Fibroblast of skin of abdomen (primary cell): ENCODE data around the gene THRB.

Experiments
- DNase-seq: peaks from one replicate; pipeline ENCODE4 v3.0.0-alpha.2; 2013

Gene THRB

GRCh38 chr3:24512564-24513197 lies 18.0 kb upstream of the THRB start:
- no peak for DNase-seq

- no peak for DNase-seq
These were observed 15.5 kb upstream of the THRB start for GRCh38 chr3:24510030-24510648.

- DNase-seq, result peak; percentile 75
These were observed 13.8 kb upstream of the THRB start for GRCh38 chr3:24508423-24508839.

GRCh38 chr3:24507776-24508422 lies 13.2 kb upstream of the THRB start:
- DNase-seq, result no peak

GRCh38 chr3:24506966-24507775 lies 12.5 kb upstream of the THRB start:
- DNase-seq, result peak; percentile 80

GRCh38 chr3:24505691-24506550 lies 11.3 kb upstream of the THRB start:
- DNase-seq, result peak; percentile 84

- no peak for DNase-seq
These were observed 10.1 kb upstream of the THRB start for GRCh38 chr3:24504772-24505171.

GRCh38 chr3:24503616-24504113 lies 9.0 kb upstream of the THRB start:
- DNase-seq, result no peak

GRCh38 chr3:24502690-24503089 lies 8.0 kb upstream of the THRB start:
- DNase-seq, result peak; percentile 71

- DNase-seq, result no peak
These were observed 6.2 kb upstream of the THRB start for GRCh38 chr3:24500806-24501205.

- no peak for DNase-seq
These were observed 5.3 kb upstream of the THRB start for GRCh38 chr3:24499991-24500390.

- no peak for DNase-seq
These were observed 4.1 kb upstream of the THRB start for GRCh38 chr3:24498796-24499195.

GRCh38 chr3:24498391-24498790 lies 3.7 kb upstream of the THRB start:
- DNase-seq, result no peak

- no peak for DNase-seq
These were observed 3.3 kb upstream of the THRB start for GRCh38 chr3:24497942-24498341.

GRCh38 chr3:24496529-24497482 lies 2.2 kb upstream of the THRB start:
- DNase-seq, result peak; percentile 87

GRCh38 chr3:24495326-24495994 lies 810 bp upstream of the THRB start:
- no peak for DNase-seq

GRCh38 chr3:24493746-24494617 lies 668 bp downstream of the THRB start:
- DNase-seq, result no peak

- DNase-seq, result no peak
These were observed 1.6 kb downstream of the THRB start for GRCh38 chr3:24492971-24493551.

GRCh38 chr3:24490151-24490550 lies 4.5 kb downstream of the THRB start:
- no peak for DNase-seq
